ENCODE measurements around the gene PACSIN2. TPM values are rescaled to one million over a fixed set of nuclear protein-coding genes. Genes with fewer than 3 reads are reported as not detected.

PACSIN2 gene
- total RNA-seq, 1 donor from 2014 or later, result 128 TPM

- intact Hi-C loops (cut with DNase I), result no loop called here
- H3K9me3 ChIP-seq, result no peaks in the 10 kb centered on the region
- ATAC-seq (no peak), DNase-seq (no peak)
- H3K27me3 ChIP-seq, result no peaks in the 10 kb centered on the region
- no peak for TF ChIP-seq CTCF (IDR thresholded peaks at IDR 0.05)
- no peak overlapping the region for H3K4me3 ChIP-seq
- peaks cover 31% of the 10 kb centered on the region for H3K36me3 ChIP-seq
- peaks cover 47% of the 10 kb centered on the region for H3K4me1 ChIP-seq
- H3K27ac ChIP-seq, result no peak overlapping the region
Measured at GRCh38 chr22:42891008-42891407, 123.9 kb downstream of the PACSIN2 start.

- ATAC-seq (peak; percentile 51), DNase-seq (no peak)
- H3K27me3 ChIP-seq, result no peaks in the 10 kb centered on the region
- no peak overlapping the region for H3K27ac ChIP-seq
- H3K4me3 ChIP-seq, result no peak overlapping the region
- intact Hi-C loops (cut with DNase I), result no loop called here
- no peak for TF ChIP-seq CTCF (IDR thresholded peaks at IDR 0.05)
- peaks cover 32% of the 10 kb centered on the region for H3K4me1 ChIP-seq
- no peaks in the 10 kb centered on the region for H3K9me3 ChIP-seq
- H3K36me3 ChIP-seq, result peaks cover 47% of the 10 kb centered on the region
Measured at GRCh38 chr22:42889304-42889703, 125.6 kb downstream of the PACSIN2 start.

GRCh38 chr22:42887523-42888507 is 127.1 kb downstream of the PACSIN2 start:
- intact Hi-C loops (cut with DNase I), result no loop called here
- no peak for TF ChIP-seq CTCF (IDR thresholded peaks at IDR 0.05)
- ATAC-seq (peak; percentile 78), DNase-seq (peak; percentile 80)
- Histone ChIP-seq H3K4me1 (peaks cover 17% of the 10 kb centered on the region), H3K9me3 (no peaks in the 10 kb centered on the region), H3K27ac (peak overlapping the region; percentile 60), H3K4me3 (no peak overlapping the region), H3K36me3 (peaks cover 62% of the 10 kb centered on the region), H3K27me3 (no peaks in the 10 kb centered on the region)

GRCh38 chr22:42887120-42887519 is 127.8 kb downstream of the PACSIN2 start:
- peaks cover 69% of the 10 kb centered on the region for H3K36me3 ChIP-seq
- intact Hi-C loops (cut with DNase I), result no loop called here
- no peak for TF ChIP-seq CTCF (IDR thresholded peaks at IDR 0.05)
- no peak overlapping the region for H3K4me3 ChIP-seq
- no peaks in the 10 kb centered on the region for H3K9me3 ChIP-seq
- H3K4me1 ChIP-seq, result peaks cover 10% of the 10 kb centered on the region
- ATAC-seq (no peak), DNase-seq (no peak)
- no peaks in the 10 kb centered on the region for H3K27me3 ChIP-seq
- H3K27ac ChIP-seq, result peak overlapping the region; percentile 60

GRCh38 chr22:42885446-42885845 is 129.5 kb downstream of the PACSIN2 start:
- no peaks in the 10 kb centered on the region for H3K4me1 ChIP-seq
- no peak overlapping the region for H3K4me3 ChIP-seq
- ATAC-seq, result no peak
- DNase-seq, result no peak
- no peaks in the 10 kb centered on the region for H3K9me3 ChIP-seq
- TF ChIP-seq CTCF (IDR thresholded peaks at IDR 0.05), result no peak
- intact Hi-C loops (cut with DNase I), result no loop called here
- no peaks in the 10 kb centered on the region for H3K27me3 ChIP-seq
- H3K36me3 ChIP-seq, result peaks cover 78% of the 10 kb centered on the region
- H3K27ac ChIP-seq, result no peak overlapping the region
